Measurements from ENCODE around the gene TEF.
A peak's percentile ranks its signal among the peaks of the same experiment; 100 is the strongest.

DNA sequence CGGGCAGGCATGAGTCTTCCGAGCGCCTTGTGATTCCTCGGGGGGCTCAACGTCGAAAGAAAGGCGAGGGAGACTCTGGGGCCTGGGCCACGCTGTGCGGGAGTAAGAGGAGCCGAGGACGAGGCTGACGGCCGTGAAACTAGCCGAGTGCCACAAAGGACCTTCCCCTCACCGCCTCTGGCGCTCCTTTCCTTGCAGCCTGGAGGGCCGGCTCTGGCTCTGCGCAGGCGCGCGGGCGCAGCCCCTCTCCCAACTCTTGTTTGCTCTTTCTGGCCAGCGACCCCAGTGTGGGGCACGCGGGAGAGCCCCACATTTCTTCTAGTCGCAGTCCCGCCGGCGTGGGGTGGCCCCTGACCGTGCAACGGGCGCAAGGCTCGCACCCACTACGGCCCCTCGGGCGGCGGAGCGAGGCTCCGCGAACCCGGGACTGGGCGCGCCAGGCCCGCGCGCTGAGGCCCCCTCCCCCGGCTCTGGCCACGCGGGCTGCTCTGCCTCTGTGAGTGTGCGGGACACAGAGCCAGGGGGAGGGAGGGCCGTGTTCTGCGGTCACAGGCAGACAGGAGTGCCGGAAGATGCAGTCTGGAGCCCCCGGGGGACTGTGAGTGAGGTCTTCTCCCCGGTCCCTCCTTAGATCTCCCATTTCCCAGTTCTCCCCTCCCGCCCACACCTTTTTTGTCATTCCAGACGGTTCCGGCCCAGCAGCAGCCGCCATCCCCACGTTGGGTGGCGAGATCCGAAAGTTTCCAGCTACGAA lies 65.9 kb downstream of the TEF start:
- TF ChIP-seq TAF1 (IDR thresholded peaks at IDR 0.05; ENCODE audit: borderline replicate concordance, low read depth, low read length): no peak
- TF ChIP-seq GABPA (IDR thresholded peaks at IDR 0.05; ENCODE audit: low read depth): no peak
- TF ChIP-seq, protein P1, sequence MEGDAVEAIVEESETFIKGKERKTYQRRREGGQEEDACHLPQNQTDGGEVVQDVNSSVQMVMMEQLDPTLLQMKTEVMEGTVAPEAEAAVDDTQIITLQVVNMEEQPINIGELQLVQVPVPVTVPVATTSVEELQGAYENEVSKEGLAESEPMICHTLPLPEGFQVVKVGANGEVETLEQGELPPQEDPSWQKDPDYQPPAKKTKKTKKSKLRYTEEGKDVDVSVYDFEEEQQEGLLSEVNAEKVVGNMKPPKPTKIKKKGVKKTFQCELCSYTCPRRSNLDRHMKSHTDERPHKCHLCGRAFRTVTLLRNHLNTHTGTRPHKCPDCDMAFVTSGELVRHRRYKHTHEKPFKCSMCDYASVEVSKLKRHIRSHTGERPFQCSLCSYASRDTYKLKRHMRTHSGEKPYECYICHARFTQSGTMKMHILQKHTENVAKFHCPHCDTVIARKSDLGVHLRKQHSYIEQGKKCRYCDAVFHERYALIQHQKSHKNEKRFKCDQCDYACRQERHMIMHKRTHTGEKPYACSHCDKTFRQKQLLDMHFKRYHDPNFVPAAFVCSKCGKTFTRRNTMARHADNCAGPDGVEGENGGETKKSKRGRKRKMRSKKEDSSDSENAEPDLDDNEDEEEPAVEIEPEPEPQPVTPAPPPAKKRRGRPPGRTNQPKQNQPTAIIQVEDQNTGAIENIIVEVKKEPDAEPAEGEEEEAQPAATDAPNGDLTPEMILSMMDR (IDR thresholded peaks at IDR 0.05): no peak
- TF ChIP-seq POLR2AphosphoS5 (IDR thresholded peaks at IDR 0.05; ENCODE audit: low read depth, low read length): peak; percentile 42; the same call in 1 of the 2 replicates
- TF ChIP-seq TEAD4 (IDR thresholded peaks at IDR 0.05; ENCODE audit: borderline replicate concordance, insufficient read depth): no peak
- no peak for TF ChIP-seq TCF12 (IDR thresholded peaks at IDR 0.05)
- no peak for TF ChIP-seq GATA2 (CRISPR knock-in tag; IDR thresholded peaks at IDR 0.05)
- TF ChIP-seq, protein P2, sequence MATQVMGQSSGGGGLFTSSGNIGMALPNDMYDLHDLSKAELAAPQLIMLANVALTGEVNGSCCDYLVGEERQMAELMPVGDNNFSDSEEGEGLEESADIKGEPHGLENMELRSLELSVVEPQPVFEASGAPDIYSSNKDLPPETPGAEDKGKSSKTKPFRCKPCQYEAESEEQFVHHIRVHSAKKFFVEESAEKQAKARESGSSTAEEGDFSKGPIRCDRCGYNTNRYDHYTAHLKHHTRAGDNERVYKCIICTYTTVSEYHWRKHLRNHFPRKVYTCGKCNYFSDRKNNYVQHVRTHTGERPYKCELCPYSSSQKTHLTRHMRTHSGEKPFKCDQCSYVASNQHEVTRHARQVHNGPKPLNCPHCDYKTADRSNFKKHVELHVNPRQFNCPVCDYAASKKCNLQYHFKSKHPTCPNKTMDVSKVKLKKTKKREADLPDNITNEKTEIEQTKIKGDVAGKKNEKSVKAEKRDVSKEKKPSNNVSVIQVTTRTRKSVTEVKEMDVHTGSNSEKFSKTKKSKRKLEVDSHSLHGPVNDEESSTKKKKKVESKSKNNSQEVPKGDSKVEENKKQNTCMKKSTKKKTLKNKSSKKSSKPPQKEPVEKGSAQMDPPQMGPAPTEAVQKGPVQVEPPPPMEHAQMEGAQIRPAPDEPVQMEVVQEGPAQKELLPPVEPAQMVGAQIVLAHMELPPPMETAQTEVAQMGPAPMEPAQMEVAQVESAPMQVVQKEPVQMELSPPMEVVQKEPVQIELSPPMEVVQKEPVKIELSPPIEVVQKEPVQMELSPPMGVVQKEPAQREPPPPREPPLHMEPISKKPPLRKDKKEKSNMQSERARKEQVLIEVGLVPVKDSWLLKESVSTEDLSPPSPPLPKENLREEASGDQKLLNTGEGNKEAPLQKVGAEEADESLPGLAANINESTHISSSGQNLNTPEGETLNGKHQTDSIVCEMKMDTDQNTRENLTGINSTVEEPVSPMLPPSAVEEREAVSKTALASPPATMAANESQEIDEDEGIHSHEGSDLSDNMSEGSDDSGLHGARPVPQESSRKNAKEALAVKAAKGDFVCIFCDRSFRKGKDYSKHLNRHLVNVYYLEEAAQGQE (IDR thresholded peaks at IDR 0.05; ENCODE audit: low read depth, low read length): no peak

Measured in SK-N-SH (cell line).